Activated CD4-positive, CD25-positive, alpha-beta regulatory T cell (primary cell): ENCODE results near the gene RAC2.
A peak's percentile ranks its signal among the peaks of the same experiment; 100 is the strongest.
"Not testable (repeated sequence)": the region's sequence is repeated elsewhere in the genome, so short reads cannot be mapped to it uniquely, and the experiment has no call there.

Experiments used
- DNase-seq, 4 experiments: peaks; one replicate each; lab custom pipeline; 2025; lab: John Stamatoyannopoulos, UW

The RAC2 gene

DNA sequence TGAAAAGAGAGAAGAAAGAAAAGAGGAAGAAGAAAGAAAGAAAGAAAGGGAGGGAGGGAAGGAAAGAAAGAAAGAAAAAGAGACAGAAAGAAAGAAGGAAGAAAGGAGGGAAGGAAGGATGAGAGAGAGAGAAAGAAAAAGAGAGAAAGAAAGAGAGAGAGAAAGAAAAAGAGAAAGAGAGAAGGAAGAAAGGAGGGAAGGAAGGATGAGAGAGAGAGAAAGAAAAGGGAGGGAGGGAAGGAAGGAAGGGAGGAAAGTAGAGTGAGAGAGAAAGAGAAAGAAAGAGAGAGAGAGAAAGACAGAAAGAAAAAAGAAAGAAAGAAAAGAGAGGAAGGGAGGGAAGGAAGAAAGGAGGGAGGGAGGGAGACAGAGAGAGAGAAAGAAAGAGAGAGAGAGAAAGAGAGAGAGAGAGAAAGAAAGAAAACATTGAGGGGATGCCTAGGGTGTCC lies 11.5 kb upstream of the RAC2 start:
- no peak for DNase-seq

DNA sequence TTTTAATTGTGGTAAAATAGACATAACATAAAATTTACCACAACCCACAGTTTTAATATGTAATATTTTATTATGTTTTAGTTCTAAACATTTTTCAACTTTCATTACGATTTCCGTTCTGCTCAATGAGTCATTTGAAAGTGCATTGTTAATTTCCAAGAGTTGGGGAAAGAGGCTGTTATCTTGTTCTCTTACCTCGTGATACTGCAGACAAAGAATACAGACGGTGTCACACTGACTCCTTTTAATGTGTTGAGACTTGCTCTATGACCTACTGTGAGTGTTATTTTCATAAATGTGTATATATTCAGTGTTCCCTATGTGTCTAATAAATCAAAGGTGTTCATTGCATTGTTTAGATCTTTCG lies 10.8 kb upstream of the RAC2 start:
- DNase-seq, result no peak

GRCh38 chr22:37254209-37254866 lies 10.3 kb upstream of the RAC2 start:
- no peak for DNase-seq

GRCh38 chr22:37253126-37253660 lies 9.1 kb upstream of the RAC2 start:
- no peak for DNase-seq

DNA sequence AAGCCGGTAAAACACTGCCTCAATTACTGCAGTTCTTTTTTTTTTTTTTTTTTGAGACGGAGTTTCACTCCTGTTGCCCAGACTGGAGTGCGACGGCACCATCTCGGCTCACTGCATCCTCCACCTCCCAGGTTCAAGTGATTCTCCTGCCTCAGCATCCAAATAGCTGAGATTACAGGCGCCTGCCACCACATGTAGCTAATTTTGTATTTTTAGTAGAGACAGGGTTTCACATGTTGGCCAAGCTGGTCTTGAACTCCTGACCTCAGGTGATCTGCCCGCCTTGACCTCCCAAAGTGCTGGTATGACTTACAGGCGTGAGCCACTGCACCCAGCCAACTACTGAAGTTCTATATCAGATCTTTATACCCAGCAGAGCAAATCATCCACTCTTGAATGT lies 7.8 kb upstream of the RAC2 start:
- DNase-seq, result not testable (repeated sequence)

GRCh38 chr22:37249986-37250385 lies 5.9 kb upstream of the RAC2 start:
- DNase-seq, result no peak

- no peak for DNase-seq
Measured at GRCh38 chr22:37248251-37248650, 4.2 kb upstream of the RAC2 start.

DNA sequence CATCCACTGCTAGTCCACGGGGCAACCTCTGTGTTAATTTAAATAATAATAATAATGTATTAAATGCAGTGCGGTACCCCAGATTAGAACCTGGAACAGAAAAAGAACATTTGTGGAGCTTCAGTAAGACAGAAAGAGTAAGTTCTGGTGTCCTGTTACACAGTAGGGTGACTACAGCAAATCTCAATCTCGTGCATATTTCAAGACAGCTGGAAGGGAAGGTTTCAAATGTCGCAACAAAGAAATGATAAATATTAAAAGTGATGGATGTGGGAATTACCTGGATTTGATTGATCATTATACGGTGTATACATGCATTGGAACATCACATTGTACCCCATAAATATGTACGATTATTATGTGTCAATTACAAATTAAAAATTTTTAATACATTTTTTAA lies 1.7 kb upstream of the RAC2 start:
- DNase-seq, result no peak

- DNase-seq, result no peak
Measured at GRCh38 chr22:37244922-37245722, 1.1 kb upstream of the RAC2 start.

- DNase-seq, result no peak
Measured at GRCh38 chr22:37243402-37244113, 511 bp downstream of the RAC2 start.

- peak; percentile 79 to 83 (median 82) for DNase-seq
Measured at GRCh38 chr22:37242395-37242918, 1.6 kb downstream of the RAC2 start.

DNA sequence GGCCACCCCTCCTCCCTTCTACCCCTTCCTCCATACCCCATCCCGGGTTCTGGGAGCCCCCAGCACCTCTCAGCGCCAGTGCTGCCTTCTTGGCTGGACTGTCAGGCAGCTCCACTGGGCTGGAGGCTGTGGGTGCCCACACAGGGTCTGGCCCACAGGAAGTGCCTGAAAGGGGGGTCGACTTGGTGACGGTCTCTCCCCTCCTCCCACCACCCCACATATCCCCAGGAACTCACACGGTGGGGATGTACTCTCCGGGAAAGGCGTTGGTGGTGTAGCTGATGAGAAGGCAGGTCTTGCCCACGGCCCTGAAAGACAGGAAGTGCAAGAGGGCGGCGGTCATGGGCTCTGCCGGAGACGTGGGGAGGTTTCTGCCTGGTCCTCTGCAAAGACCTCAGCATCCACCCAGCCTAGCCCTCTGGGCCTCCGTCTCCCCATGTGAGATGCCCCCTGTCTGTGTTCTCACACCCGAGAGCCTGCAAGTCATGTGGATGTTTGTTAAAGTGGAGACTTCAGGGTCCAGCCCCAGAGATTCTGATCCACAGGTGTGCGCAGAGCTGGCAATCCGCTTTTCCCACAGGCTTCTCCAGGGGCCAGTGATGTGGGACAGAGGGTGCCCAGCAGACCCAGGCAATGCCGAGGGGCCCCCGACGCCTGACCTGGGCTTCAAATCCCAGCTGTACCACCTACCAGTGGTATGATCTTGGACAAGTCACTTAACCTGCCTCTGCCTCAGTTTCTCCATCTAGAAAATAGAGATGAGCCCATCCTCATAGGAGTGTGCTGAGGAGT lies 2.5 kb downstream of the RAC2 start:
- DNase-seq, result peak in 2 of 4 experiments; percentile 24 to 36

DNA sequence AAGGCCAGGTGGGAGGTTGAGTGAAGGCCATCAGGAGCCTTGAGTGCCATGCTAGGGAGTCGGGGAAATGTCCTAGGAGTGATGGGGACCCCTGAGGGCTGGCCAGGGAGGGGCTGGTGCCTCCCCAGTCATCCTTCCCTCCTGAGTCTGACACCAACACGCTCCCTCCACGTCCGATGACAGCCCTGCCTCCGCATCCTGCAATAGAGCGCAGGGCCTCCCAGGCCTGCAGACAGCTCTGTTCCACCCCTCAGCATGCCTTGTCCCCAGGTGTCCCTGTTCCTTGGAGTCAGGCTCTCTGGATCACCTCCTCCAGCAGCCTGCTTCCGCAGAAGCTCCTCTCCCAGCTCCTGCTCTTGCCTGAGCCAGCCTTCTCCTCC lies 3.1 kb downstream of the RAC2 start:
- DNase-seq, result no peak

DNA sequence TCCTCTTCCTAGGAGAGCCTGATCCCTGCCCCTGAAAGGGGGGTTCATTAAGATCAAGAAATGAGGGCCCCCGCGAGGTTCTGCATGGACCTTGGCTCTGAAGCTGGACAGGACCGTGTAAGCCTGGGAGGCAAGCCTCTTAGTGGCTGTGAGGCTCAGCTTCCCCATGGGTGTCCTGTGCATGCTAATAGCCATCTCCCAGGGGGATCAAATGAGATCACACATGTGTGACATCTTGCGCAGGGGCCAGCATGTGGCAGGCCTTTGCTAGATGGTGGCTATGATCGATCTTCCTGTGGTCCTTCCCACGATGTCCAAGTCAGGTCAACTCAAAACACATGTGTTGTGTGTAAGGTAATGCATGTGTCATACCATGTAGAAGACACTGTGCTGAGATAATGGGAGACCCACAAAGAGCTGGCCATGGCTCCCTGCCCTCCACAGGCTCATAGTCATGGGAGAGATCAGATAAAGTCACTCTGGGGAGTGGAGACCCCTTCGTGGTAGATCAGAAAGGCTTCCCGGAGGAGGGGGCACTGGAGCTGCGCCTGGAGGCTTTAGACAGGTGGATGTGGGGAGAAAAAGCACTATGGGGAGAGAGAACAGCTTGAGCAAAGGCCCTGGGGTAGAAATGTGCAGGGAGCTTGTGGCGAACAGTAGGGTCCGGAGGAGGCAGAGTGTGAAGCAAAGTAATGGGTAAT lies 3.7 kb downstream of the RAC2 start:
- DNase-seq, result no peak

DNA sequence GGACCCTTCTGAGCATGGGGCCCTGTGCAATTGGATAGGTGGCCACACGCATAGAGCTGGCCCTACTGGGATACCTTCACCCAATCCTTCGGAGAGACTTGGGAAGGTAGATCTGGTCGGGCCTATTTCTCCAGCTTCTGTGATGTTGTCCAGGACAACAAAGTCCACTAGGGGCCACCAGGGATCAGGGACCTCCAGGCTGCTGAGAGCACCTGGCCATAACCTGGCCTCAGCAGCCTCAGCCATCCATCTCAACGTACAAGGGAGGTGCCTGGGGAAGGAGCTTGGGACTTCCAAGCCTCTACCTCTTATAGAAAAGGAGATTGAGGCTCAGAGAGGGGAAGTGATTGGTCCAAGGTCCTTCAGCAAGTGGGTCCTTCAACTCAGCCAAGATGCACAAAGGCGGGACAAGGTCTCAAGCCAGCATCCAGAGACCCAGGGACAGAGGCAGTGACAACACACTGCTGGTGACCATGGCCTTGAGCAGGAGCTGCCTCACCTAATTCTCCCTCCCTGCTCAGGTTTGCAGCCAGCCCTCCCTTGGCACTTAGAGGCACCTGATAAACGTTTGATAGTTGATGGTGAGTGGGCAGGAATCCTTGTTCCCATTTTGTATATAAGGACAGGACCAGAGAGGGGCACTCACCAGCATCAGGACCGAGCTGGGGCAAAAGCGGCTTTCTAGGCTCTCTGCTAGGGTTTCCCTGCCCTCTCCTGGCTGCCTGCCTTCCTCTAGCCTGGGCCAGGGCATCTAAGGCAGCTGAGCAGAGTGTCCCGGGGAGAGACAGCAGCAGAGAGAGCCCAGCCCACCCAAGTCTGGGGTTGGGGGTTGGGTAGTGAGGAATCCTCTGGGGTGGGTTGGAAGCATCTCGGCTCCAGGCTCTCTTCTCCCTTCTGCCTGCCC lies 4.5 kb downstream of the RAC2 start:
- DNase-seq, result no peak

DNA sequence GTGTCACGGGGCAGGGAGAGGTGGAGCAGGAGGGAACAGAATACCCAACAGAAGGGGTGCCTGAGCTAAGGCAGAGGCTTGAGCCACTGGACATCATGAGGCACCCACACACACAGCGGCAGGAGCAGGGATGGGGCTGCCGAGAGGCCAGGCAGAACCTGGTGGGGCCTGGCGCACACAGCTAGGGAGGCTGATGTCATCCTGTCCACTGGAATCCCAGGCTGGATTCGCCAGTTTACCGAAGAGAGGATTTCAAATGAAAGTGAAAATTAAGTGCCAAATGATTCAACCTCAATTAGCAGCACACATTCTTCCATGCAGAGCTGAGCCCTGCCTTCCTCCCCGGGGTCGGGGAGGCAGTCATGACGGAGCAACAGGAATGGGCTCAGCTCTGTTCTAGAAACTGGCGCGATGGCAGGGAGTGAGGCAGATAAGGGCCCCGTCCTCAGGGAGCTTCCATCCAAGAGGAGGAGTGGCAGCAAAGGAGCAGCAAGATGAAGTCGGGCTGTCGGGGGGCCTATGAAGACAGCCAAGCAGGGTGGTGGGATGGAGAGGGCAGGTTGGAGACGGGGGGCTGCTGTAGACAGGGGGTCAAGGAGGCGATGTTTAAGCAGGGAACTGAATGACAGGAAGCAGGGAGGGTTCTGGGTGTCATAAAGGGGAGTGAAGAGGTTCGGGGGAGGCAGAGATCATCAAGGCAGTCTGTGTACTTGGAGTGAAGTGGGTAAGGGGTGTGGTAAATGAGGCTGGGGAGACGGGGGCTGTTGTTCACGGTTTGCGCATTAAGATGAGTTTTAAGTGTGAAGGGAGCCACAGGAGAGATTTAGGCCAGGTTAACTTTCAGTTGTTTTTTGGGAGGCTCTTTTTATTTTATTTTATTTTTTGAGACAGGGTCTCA lies 6.4 kb downstream of the RAC2 start:
- DNase-seq, result no peak

- no peak for DNase-seq
Measured at GRCh38 chr22:37235897-37236607, 8.0 kb downstream of the RAC2 start.
